HG03354 (cell line): ENCODE data around the gene SUSD1.
"Not testable (repeated sequence)": the region's sequence is repeated elsewhere in the genome, so short reads cannot be mapped to it uniquely, and the experiment has no call there.

Source experiments
- ATAC-seq: cut with Tn5 transposase; IDR thresholded peaks from one replicate; pipeline ENCODE4 v1.9.1; 2021; ENCODE audit warnings: mild to moderate bottlenecking; ENCODE audit not compliant: unreplicated experiment, poor library complexity, severe bottlenecking

SUSD1 gene

GRCh38 chr9:112074250-112075008, 100.7 kb downstream of the SUSD1 start:
- peak; percentile 51 for ATAC-seq

DNA sequence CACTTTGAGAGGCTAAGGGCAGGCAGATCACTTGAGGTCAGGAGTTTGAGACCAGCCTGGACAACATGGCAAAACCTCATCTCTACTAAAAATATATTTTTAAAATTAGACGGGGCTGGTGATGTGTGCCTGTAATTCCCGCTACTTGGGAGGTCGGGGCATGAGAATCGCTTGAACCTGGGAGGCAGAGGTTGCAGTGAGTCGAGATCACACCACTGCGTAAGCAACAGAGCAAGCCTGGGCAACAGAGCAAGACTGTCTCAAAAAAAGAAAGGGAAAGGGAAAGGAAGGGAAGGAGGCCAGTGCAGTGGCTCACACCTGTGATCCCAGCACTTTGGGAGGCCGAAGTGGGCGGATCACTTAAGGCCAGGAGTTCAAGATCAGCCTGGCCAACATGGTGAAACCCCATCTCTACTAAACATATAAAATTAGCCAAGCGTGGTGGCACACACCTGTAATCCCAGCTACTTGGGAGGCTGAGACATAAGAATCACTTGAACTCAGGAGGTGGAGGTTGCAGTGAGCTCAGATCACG, 101.4 kb downstream of the SUSD1 start:
- not testable (repeated sequence) for ATAC-seq

DNA sequence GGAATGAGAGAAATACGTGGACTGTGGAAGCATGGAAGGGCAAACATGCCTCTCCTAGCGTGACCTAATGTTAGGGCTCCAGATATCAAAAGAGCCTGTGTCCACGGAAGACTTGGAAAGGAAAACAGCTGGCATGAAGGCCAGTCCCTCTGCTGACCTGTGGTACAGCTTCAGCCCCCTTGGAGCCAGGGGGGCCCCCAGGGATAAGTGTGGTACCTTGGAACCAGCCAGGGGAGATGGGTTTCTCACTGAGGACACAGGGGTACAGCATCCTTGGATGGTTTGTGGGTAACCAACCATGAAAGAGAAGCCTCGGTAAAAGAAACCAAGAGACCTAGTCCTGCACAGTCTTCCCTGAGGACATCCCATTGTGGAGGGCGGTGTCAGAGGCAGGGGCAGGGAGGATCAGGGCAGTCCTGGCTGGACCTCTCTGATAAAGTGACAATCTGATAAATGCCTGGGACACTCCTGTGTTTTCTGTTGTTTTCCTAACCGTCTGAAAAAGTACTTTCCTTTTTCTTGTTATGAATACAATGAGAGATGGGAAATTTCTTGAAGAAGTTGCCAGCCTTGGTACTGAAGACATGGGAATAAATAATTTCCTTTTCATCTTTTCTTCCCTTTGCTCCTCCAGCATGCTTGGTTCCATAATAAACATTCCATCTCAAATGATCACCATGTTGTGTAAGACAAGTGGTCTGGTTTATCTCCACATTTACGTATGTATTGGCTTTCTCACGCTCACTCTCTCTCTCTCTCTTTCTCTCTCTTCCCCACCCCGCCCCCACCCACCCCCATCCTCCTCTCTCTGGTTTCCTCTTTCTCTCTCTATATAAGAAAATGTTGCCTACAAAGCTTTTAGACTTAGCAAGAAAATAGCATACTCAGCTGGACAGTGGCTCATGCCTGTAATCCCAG, 102.1 kb downstream of the SUSD1 start:
- no peak for ATAC-seq

DNA sequence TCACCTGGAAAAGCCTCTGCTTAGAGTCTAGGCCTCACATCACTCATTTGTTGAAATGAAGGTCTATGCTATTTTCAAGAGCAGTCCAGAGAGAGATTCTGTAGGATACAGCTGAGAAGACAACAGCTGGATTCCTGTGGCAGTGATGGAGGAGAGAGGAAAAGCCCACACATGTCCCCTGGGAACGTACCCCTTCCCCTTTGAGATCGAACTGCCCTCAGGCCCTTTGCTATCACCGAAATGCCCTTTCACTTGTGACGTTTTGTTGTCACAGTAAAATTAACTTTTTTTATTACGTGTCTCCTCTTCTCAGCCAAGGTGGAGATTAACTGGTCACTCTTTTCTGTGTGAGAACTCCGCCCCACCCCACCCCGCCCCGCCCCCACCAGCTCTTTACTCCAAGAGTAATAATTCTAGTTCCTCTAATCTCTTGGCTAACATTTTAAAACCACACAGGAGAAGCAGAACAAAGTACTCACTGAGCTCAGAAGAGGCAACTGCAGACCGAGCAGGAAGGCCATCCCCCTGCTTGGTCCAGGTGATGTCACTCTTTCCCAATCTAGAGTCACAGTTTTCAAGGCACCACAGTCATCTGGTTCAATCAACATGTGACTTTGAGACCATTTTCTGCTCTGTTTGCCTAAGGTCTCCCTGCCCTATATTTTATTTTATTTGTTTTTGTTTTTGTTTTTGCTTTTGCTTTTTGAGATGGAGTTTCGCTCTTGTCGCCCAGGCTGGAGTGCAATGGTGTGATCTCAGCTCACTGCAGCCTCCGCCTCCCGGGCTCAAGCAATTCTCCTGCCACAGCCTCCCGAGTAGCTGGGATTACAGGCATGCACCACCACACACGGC, 105.6 kb downstream of the SUSD1 start:
- peak; percentile 67 for ATAC-seq

DNA sequence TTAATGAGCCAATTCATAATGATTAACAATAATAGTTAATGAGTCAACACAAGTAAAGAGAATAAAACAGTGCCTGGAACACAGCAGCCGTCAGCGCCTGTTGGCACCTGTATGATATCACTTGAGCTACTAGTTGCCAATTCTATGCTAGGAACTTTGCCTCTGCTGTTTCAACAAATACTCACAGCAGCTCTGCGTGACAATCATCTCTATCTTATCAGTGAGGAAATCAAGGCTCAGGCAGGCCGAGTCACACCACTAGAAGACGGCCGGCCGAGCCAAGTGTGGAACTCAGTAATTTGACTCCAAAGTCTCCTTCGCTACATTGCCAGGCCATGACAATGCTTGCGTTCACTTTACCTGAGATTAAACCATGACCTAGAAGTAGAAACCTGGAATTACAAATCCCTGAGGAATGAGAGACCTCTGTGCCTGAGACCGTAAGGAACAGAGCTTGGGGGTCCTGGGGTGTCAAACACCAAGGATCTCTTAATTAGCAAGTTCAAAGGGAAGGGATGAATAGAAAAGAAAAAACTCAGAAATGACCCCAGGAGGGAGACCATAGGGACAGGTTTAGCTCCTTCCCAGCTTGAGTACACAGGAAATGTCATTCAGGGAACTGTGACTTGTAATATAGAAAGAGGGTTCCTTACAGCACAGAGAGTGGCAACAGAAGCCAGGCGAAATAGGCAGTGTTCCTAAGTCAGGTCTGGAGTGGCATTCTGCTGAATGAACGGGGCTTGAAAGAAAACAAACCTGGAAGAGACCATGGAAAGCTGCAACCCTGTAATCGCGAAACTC, 109.1 kb downstream of the SUSD1 start:
- ATAC-seq = no peak

DNA sequence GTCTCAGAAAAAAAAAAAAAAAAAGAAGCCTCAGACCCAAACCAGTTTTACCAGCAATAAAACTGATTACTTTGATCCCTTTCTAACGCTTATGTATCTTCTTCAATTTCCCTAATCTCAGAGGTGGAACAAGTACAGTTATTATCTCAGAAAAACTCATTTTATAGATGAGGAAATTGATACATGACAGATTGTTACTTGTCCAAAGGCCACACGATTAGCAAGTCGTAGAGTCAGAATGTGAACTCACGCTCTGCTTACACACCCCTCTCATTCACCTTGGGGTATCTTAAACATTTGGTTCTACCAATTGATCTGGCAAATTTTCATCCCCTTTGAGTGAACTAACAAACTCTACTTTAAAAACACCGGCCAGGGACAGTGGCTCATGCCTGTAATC, 110.2 kb downstream of the SUSD1 start:
- ATAC-seq = no peak

DNA sequence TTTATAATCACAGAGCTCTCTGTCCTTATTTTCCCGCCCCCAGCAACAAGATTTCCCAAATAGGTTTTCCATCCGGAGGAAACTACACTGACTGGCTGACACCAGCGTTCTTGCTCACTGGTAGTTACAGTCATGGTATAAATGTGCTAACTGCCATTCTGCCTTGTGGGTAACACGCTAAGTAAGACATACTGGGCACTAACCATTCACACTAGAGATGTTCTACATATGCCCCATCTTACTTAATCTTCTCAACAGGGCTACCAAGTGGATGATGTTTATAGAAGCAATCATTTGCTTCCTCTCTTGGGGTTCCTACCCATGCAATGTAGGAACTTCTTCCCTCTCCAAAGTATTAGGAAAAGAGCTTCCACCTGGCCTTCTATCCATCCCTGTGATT, 111.5 kb downstream of the SUSD1 start:
- ATAC-seq = no peak

GRCh38 chr9:112063151-112063550, 111.9 kb downstream of the SUSD1 start:
- no peak for ATAC-seq

GRCh38 chr9:112061152-112061740, 113.9 kb downstream of the SUSD1 start:
- peak; percentile 89 for ATAC-seq

DNA sequence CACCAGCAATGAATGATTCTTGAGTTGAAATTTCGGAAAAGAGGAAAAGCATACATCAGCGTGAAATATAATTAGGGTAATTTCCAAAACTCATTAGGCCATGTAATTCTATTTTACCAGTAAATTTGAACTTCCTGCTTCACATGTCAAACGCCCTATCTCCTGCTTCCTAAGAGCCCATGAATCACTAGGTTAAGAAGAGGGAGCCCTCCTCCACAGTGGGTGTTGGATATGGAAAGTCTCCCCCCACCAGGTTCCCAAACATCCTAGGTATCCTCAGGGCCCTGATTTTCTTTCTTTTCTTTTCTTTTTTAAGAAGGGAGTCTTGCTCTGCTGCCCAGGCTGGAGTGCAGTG, 115.2 kb downstream of the SUSD1 start:
- no peak for ATAC-seq

DNA sequence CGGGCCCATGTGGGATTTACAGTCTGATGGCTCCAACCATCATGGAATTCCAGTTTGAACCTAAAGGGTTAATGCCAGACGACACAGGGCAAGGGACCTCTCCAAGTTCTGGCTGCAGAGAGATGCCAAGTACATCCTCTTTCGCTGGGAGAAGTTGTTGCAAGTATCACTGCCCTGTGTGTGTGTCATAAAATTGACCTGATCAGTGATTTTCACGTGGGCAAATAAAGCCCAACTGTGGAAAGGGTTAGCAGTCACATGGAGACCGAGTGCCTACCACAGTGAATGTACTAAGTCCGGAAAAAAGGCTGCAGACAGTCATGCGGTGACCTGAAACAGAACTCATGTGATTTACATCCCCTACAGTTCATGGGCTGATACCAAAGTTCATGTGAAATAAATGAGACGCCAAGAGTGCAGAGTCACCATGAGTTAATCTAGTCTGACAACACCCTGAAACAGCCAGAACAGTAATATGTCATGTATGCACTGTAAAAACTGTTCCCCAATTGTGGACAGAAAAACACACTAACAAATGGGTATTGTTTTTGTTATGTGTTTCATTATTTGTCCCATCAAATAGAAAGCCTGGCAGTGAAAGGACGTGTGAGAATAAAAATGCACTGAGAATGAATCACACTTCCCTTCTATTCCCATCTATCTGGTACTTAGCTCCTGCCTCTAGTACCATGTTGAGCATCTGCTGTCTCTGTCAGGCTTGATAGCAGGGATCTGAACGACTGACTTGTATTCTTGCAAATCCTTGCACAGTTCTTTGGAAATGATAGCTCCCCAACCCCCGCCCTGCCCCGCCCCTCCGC, 115.7 kb downstream of the SUSD1 start:
- ATAC-seq = no peak

GRCh38 chr9:112056996-112057395, 118.1 kb downstream of the SUSD1 start:
- ATAC-seq = no peak

DNA sequence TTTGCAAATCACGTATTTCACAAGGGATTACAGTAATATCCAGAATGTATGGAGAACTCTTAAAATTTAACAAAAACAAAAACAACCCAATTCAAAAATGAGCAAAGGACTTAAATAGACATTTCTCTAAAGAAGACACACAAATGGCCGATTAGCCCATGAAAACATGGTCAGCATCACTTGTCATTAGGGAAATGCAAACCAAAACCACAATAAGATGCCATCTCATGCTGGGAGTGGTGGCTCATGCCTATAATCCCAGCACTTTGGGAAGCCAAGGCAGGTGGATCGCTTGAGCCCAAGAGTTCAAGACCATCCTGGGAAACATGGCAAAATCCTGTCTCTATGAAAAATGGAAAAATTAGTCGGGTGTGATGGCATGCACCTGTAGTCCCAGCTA, 120.2 kb downstream of the SUSD1 start:
- ATAC-seq = no peak

DNA sequence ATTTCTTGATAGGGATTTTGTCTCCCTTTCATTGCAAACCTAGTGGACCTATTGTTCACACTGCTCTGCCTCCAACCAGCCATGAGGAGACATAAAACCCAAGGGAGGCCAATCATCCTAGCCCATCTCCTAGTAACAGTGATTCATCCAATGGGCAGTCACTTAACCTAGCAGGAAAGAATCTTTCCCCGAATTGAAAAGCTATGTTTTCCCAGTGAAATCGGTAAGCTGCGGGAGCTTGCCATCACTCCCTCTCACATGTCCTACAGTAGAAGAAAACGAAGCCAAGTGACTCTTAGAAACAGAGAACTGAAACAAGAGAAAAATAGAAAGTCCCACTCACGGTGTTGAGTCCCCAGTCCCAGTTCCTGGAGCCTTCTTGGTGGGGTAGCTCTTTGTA, 123.3 kb downstream of the SUSD1 start:
- ATAC-seq = no peak

GRCh38 chr9:112050544-112051475, 124.3 kb downstream of the SUSD1 start:
- ATAC-seq = no peak

DNA sequence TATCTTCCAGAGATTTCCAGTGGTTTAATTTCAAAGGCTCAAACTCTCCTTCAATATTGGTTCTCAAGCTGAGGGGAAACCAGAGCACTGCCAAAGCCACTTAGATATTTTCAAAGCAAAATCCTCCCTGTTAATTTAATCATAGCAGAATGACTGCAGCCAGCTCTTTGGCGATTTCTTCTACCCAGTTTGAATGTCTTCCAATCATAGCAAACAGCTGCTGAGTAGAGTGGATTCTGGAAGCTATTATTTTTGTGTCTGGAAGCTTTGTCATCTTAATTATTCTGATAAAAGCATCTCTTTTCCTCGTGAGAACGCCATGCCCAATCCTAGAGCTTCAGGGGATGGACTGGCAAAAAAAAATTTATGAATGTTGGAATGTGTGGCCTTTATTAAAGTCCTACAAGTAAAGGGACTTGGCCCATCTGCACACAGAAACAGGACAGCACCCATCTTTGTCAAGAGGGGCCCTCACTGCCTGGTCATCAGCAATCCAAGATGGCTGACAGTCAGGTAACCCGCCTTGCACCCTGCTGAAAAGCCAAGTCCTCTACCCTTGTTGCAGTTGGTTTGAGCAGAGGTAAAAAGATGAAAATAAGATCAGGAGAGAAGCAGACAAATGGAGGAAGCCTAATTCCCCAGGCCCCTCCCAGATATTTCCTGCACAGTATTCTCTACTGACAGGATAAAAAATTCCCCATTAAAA, 125.1 kb downstream of the SUSD1 start:
- no peak for ATAC-seq
